WERI-Rb-1 (cell line): Measurements from ENCODE around the gene RASGRF2.
"Not testable (repeated sequence)": the region's sequence is repeated elsewhere in the genome, so short reads cannot be mapped to it uniquely, and the experiment has no call there.

Experiments
- DNase-seq: peaks from one replicate; pipeline ENCODE4 v3.0.0-alpha.2; 2020
- H3K27ac ChIP-seq: fragments of 250-450 bp; sonication (Bioruptor Pico); 2 replicates; pipeline ENCODE4 v1.5.1; 2020; ENCODE audit warnings: mild to moderate bottlenecking, moderate library complexity
- H3K27me3 ChIP-seq: fragments of 250-450 bp; sonication (Bioruptor Pico); 2 replicates; pipeline ENCODE4 v1.5.1; 2021; ENCODE audit warnings: mild to moderate bottlenecking, low read depth, moderate library complexity; ENCODE audit not compliant: insufficient read depth, severe bottlenecking
- H3K36me3 ChIP-seq: fragments of 250-450 bp; sonication (Bioruptor Pico); 2 replicates; pipeline ENCODE4 v1.5.1; 2020; ENCODE audit warnings: mild to moderate bottlenecking, moderate library complexity
- H3K4me3 ChIP-seq: 2 replicates; pipeline ENCODE4 v1.5.1; 2011; ENCODE audit warnings: low read depth, mild to moderate bottlenecking, control low read depth, low read length
- H3K9me3 ChIP-seq: fragments of 250-450 bp; sonication (Bioruptor Pico); 2 replicates; pipeline ENCODE4 v1.5.1; 2021; ENCODE audit warnings: mild to moderate bottlenecking, moderate library complexity; ENCODE audit not compliant: severe bottlenecking
- TF ChIP-seq, protein P1 (sequence below): IDR thresholded peaks from 2 replicates; pipeline ENCODE4 v1.5.1; 2011; ENCODE audit warnings: low read depth, mild to moderate bottlenecking, control low read depth, inconsistent platforms, low read length

The RASGRF2 gene

DNA sequence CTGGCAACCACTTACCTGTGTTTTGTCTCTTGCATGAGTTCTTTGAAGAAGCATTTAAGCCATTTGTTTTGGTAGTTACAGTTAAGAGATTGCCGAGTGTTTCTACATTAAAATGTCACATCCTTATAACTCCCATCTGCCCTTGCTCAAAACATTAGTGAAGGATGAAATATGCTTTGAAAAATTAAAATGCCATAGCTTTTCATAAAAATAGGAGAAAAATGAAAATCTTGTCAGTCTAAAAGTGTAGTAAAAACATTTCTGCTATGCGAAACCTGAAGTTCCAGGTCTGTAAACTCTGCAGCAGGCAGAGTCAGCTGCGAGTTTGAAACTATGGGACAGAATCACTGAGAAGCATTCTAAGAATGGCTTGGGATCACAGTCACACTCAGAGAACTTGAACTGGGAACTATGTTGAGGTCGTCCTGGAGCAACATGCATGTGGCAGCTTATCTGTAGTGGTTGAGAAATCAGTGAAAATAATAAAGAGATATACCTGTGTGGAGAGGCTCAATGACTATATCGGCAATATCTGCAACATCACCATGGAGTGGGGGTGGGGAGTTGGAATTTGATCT is 67.4 kb downstream of the RASGRF2 start:
- Histone ChIP-seq H3K27ac (no peak overlapping the region), H3K9me3 (no peaks in the 10 kb centered on the region), H3K27me3 (no peaks in the 10 kb centered on the region), H3K4me3 (no peak overlapping the region), H3K36me3 (no peaks in the 10 kb centered on the region)
- no peak for DNase-seq
- TF ChIP-seq, protein P1, sequence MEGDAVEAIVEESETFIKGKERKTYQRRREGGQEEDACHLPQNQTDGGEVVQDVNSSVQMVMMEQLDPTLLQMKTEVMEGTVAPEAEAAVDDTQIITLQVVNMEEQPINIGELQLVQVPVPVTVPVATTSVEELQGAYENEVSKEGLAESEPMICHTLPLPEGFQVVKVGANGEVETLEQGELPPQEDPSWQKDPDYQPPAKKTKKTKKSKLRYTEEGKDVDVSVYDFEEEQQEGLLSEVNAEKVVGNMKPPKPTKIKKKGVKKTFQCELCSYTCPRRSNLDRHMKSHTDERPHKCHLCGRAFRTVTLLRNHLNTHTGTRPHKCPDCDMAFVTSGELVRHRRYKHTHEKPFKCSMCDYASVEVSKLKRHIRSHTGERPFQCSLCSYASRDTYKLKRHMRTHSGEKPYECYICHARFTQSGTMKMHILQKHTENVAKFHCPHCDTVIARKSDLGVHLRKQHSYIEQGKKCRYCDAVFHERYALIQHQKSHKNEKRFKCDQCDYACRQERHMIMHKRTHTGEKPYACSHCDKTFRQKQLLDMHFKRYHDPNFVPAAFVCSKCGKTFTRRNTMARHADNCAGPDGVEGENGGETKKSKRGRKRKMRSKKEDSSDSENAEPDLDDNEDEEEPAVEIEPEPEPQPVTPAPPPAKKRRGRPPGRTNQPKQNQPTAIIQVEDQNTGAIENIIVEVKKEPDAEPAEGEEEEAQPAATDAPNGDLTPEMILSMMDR: no peak

DNA sequence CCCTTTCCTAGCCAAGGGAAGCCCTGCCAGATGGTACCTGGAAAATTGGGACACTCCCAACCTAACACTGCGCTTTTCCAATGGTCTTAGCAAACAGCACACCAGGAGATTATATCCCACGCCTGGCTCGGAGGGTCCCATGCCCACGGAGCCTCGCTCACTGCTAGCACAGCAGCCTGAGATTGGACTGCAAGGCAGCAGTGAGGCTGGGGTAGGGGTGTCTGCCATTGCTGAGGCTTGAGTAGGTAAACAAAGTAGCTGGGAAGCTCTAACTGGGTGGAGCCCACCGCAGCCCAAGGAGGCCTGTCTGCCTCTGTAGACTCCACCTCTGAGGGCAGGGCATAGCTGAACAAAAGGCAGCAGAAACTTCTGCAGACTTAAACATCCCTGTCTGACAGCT is 68.7 kb downstream of the RASGRF2 start:
- not testable (repeated sequence) for H3K27ac ChIP-seq, H3K27me3 ChIP-seq, H3K9me3 ChIP-seq, H3K36me3 ChIP-seq, DNase-seq, H3K4me3 ChIP-seq

GRCh38 chr5:81029736-81030135 is 69.6 kb downstream of the RASGRF2 start:
- H3K9me3 ChIP-seq, H3K27me3 ChIP-seq: not testable (repeated sequence)

DNA sequence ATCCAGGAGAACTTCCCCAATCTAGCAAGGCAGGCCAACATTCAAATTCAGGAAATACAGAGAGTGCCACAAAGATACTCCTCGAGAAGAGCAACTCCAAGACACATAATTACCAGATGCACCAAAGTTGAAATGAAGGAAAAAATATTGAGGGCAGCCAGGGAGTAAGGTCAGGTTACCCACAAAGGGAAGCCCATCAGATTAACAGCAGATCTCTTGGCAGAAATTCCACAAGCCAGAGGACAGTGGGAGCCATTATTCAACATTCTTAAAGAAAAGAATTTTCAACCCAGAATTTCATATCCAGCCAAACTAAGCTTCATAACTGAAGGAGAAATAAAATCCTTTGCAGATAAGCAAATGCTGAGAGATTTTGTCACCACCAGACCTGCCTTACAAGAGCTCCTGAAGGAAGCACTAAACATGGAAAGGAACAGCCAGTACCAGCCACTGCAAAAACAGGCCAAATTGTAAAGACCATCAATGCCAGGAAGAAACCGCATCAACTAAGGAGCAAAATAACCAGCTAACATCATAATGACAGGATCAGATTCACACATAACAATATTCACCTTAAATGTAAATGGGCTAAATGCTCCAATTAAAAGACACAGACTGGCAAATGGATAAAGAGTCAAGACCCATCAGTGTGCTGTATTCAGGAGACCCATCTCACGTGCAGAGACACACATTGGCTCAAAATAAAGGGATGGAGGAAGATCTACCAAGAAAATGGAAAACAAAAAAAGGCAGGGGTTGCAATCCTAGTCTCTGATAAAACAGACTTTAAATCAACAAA is 70.3 kb downstream of the RASGRF2 start:
- DNase-seq, H3K4me3 ChIP-seq, H3K27me3 ChIP-seq, H3K36me3 ChIP-seq, H3K9me3 ChIP-seq, H3K27ac ChIP-seq: not testable (repeated sequence)

More at GRCh38 chr5:81029736-81030135, 69.6 kb downstream of the RASGRF2 start:
- not testable (repeated sequence) for H3K36me3 ChIP-seq, DNase-seq, H3K27ac ChIP-seq, H3K4me3 ChIP-seq

GRCh38 chr5:81035522-81035921 is 75.4 kb downstream of the RASGRF2 start:
- Histone ChIP-seq H3K36me3 (no peaks in the 10 kb centered on the region), H3K27ac (no peak overlapping the region), H3K9me3 (peaks cover 3% of the 10 kb centered on the region), H3K27me3 (no peaks in the 10 kb centered on the region), H3K4me3 (no peak overlapping the region)
- TF ChIP-seq, protein P1: no peak
- no peak for DNase-seq

- Histone ChIP-seq H3K9me3 (peaks cover 3% of the 10 kb centered on the region), H3K27me3 (no peaks in the 10 kb centered on the region), H3K27ac (no peak overlapping the region), H3K4me3 (no peak overlapping the region), H3K36me3 (peaks cover 6% of the 10 kb centered on the region)
- TF ChIP-seq, protein P1: no peak
- no peak for DNase-seq
These were observed 78.3 kb downstream of the RASGRF2 start for GRCh38 chr5:81038495-81038894.

- H3K9me3 ChIP-seq: no peaks in the 10 kb centered on the region
- no peak overlapping the region for H3K27ac ChIP-seq
- H3K4me3 ChIP-seq: no peak overlapping the region
- H3K27me3 ChIP-seq: no peaks in the 10 kb centered on the region
- TF ChIP-seq, protein P1: no peak
- peaks cover 40% of the 10 kb centered on the region for H3K36me3 ChIP-seq
- DNase-seq: no peak
These were observed 84.7 kb downstream of the RASGRF2 start for GRCh38 chr5:81044868-81045267.
